Neural cell (in vitro differentiated cells): ENCODE data around the gene FGF5.

Experiments used
- EP300 ChIP-seq: fragments of 450-650 bp; conservative IDR thresholded peaks from 2 replicates; pipeline ENCODE4 v1.6.1; 2014; ENCODE audit warnings: antibody characterized with exemption, mild to moderate bottlenecking, moderate library complexity; ENCODE audit not compliant: poor library complexity, severe bottlenecking
- MXI1 ChIP-seq: fragments of 450-650 bp; conservative IDR thresholded peaks from 2 replicates; pipeline ENCODE4 v1.6.1; 2014; ENCODE audit warnings: antibody characterized with exemption, mild to moderate bottlenecking; ENCODE audit not compliant: poor library complexity, severe bottlenecking
- POLR2AphosphoS5 ChIP-seq: IDR thresholded peaks from 2 replicates; pipeline ENCODE4 v1.6.1; 2012
- RAD21 ChIP-seq: fragments of 450-650 bp; conservative IDR thresholded peaks from 2 replicates; pipeline ENCODE4 v1.6.1; 2014; ENCODE audit warnings: antibody characterized with exemption, mild to moderate bottlenecking, moderate library complexity
- SMC3 ChIP-seq: fragments of 450-650 bp; conservative IDR thresholded peaks from 2 replicates; pipeline ENCODE4 v1.6.1; 2014; ENCODE audit warnings: antibody characterized with exemption, mild to moderate bottlenecking, moderate library complexity; ENCODE audit not compliant: poor library complexity
- TF ChIP-seq, protein P1 (sequence below): fragments of 450-650 bp; IDR thresholded peaks from 2 replicates; pipeline ENCODE4 v1.5.1; 2014; ENCODE audit warnings: antibody characterized with exemption, mild to moderate bottlenecking, moderate library complexity; ENCODE audit not compliant: poor library complexity, severe bottlenecking
- TF ChIP-seq, protein P2 (sequence below): IDR thresholded peaks from 2 replicates; pipeline ENCODE4 v1.6.1; 2012; ENCODE audit warnings: borderline replicate concordance

DNA sequence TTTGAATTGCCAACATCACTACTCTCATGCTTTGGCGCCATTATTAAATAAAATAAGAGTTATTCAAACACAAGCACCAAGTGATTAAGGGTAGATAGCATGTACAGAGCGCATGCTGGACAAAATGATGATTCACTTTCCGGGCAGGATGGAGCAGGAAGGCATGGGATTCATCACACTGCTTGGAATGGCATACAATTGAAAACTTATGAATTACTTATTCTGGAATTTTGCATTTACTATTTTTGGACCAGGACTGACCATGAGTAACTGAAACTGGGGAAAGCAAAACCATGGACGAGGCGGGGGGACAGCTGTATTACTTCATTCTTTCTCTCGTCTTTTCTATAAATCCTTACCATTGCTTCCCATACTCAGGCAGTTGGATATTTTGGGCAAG, 28.5 kb upstream of the FGF5 start:
- no peak for TF ChIP-seq POLR2AphosphoS5
- TF ChIP-seq, protein P1, sequence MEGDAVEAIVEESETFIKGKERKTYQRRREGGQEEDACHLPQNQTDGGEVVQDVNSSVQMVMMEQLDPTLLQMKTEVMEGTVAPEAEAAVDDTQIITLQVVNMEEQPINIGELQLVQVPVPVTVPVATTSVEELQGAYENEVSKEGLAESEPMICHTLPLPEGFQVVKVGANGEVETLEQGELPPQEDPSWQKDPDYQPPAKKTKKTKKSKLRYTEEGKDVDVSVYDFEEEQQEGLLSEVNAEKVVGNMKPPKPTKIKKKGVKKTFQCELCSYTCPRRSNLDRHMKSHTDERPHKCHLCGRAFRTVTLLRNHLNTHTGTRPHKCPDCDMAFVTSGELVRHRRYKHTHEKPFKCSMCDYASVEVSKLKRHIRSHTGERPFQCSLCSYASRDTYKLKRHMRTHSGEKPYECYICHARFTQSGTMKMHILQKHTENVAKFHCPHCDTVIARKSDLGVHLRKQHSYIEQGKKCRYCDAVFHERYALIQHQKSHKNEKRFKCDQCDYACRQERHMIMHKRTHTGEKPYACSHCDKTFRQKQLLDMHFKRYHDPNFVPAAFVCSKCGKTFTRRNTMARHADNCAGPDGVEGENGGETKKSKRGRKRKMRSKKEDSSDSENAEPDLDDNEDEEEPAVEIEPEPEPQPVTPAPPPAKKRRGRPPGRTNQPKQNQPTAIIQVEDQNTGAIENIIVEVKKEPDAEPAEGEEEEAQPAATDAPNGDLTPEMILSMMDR = no peak
- TF ChIP-seq MXI1 = no peak
- TF ChIP-seq EP300 = no peak
- TF ChIP-seq RAD21 = no peak
- TF ChIP-seq, protein P2, sequence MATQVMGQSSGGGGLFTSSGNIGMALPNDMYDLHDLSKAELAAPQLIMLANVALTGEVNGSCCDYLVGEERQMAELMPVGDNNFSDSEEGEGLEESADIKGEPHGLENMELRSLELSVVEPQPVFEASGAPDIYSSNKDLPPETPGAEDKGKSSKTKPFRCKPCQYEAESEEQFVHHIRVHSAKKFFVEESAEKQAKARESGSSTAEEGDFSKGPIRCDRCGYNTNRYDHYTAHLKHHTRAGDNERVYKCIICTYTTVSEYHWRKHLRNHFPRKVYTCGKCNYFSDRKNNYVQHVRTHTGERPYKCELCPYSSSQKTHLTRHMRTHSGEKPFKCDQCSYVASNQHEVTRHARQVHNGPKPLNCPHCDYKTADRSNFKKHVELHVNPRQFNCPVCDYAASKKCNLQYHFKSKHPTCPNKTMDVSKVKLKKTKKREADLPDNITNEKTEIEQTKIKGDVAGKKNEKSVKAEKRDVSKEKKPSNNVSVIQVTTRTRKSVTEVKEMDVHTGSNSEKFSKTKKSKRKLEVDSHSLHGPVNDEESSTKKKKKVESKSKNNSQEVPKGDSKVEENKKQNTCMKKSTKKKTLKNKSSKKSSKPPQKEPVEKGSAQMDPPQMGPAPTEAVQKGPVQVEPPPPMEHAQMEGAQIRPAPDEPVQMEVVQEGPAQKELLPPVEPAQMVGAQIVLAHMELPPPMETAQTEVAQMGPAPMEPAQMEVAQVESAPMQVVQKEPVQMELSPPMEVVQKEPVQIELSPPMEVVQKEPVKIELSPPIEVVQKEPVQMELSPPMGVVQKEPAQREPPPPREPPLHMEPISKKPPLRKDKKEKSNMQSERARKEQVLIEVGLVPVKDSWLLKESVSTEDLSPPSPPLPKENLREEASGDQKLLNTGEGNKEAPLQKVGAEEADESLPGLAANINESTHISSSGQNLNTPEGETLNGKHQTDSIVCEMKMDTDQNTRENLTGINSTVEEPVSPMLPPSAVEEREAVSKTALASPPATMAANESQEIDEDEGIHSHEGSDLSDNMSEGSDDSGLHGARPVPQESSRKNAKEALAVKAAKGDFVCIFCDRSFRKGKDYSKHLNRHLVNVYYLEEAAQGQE = no peak
- TF ChIP-seq SMC3 = no peak
